HepG2 (cell line): Measurements from ENCODE around the gene ICE2. TPM values are rescaled to one million over a fixed set of nuclear protein-coding genes. Genes with fewer than 3 reads are reported as not detected.

Source experiments
- ATAC-seq: fragments of 200-7000 bp; cut with Tn5 transposase; 3 replicates; pipeline ENCODE4 v1.9.1; 2020; ENCODE audit warnings: mild to moderate bottlenecking, moderate library complexity
- BruUV-seq: library from RNA; stranded (reverse); fragments of 400-500 nt; replicated peaks from 2 replicates; lab custom pipeline; 2021; lab: Mats Ljungman, UMichigan
- CTCF ChIA-PET: fragments of 300-600 bp; formaldehyde crosslinking; extraction: SDS; loops from one replicate; lab custom pipeline; 2021; ENCODE audit warnings: low total read pairs, inconsistent platforms, low intra/inter-chr PET ratio; lab: Yijun Ruan, JAX
- POLR2A ChIA-PET: fragments of 350-600 bp; sonication (Branson Sonifier 250); formaldehyde crosslinking; loops from one replicate; lab custom pipeline; 2020; ENCODE audit warnings: antibody characterized with exemption, inconsistent platforms; lab: Yijun Ruan, JAX
- DNase-seq: peaks from one replicate; pipeline ENCODE4 v3.0.0-alpha.2; 2015; ENCODE audit warnings: low spot score
- FAIRE-seq: peaks from 3 replicates; lab custom pipeline; 2011; peaks lifted over from hg19 to GRCh38; lab: Jason Lieb, UNC
- H2AFZ ChIP-seq: one replicate; pipeline ENCODE4 v1.6.1; 2011; ENCODE audit warnings: low read length, inconsistent platforms
- H3K27ac ChIP-seq: fragments of 300-600 bp; 3 replicates; pipeline ENCODE4 v1.8.0; 2011; ENCODE audit warnings: mixed run types, mild to moderate bottlenecking, mixed read lengths, low read length, inconsistent platforms; ENCODE audit not compliant: insufficient read depth; ENCODE audit errors: extremely low read length
- H3K27me3 ChIP-seq, 2 experiments: fragments of 200-600 bp in 1 of 2; 2 replicates in 1 of 2; 3 replicates in 1 of 2; pipeline versions ENCODE4 v1.6.0 to v1.8.0; 2011; ENCODE audit warnings: low read length in 2 of 2, mild to moderate bottlenecking in 2 of 2, moderate library complexity in 2 of 2, inconsistent platforms in 1 of 2; ENCODE audit not compliant: insufficient read depth in 2 of 2, control insufficient read depth in 1 of 2
- H3K36me3 ChIP-seq, 2 experiments: fragments of 200-600 bp in 1 of 2; replicated peaks in 1 of 2; 2 replicates in 1 of 2; 3 replicates in 1 of 2; pipeline versions ENCODE4 v1.5.1 to v1.8.0; 2011; ENCODE audit warnings: low read length in 2 of 2, inconsistent platforms in 1 of 2; ENCODE audit not compliant: insufficient read depth in 2 of 2, control insufficient read depth in 1 of 2
- H3K4me1 ChIP-seq: 2 replicates; pipeline ENCODE4 v1.5.1; 2012; ENCODE audit warnings: low read length, inconsistent platforms; ENCODE audit not compliant: insufficient read depth
- H3K4me2 ChIP-seq: 2 replicates; pipeline ENCODE4 v1.6.0; 2011; ENCODE audit warnings: low read depth, low read length, inconsistent platforms
- H3K4me3 ChIP-seq, 3 experiments: fragments of 200-600 bp in 1 of 3; sonication (generic), shearing (Covaris generic) in 1 of 3; replicated peaks in 1 of 3; 2 replicates each; pipeline ENCODE4 v1.5.1; 2011 to 2016; ENCODE audit warnings: low read length in 3 of 3, inconsistent platforms in 2 of 3, low read depth in 2 of 3, mild to moderate bottlenecking in 2 of 3, control low read depth in 1 of 3, mixed read lengths in 1 of 3; ENCODE audit not compliant: insufficient read depth in 1 of 3
- H3K79me2 ChIP-seq: one replicate; pipeline ENCODE4 v1.6.1; 2011; ENCODE audit warnings: low read length, inconsistent platforms; ENCODE audit not compliant: insufficient read depth
- H3K9ac ChIP-seq: 2 replicates; pipeline ENCODE4 v1.6.0; 2011; ENCODE audit warnings: mild to moderate bottlenecking, low read depth, low read length, inconsistent platforms; ENCODE audit not compliant: insufficient read depth
- H3K9me3 ChIP-seq: 2 replicates; pipeline ENCODE4 v1.5.1; 2012; ENCODE audit warnings: mild to moderate bottlenecking, low read length
- H4K20me1 ChIP-seq: 2 replicates; pipeline ENCODE4 v1.6.0; 2011; ENCODE audit warnings: inconsistent platforms, mild to moderate bottlenecking, low read length, moderate library complexity; ENCODE audit not compliant: insufficient read depth
- GATAD2A ChIP-seq: IDR thresholded peaks from 2 replicates; pipeline ENCODE4 v1.6.1; 2016
- POLR2AphosphoS2 ChIP-seq: IDR thresholded peaks from 2 replicates; pipeline ENCODE4 v1.6.1; 2011; ENCODE audit warnings: low read depth, low read length, improper control_type of control experiment
- SRSF1 ChIP-seq: fragments of 200-400 bp; formaldehyde crosslinking; optimal IDR thresholded peaks from 2 replicates; pipeline ENCODE3; 2017; ENCODE audit warnings: mild to moderate bottlenecking, low read depth, low read length, moderate library complexity
- ZNF570 ChIP-seq: sonication (generic); formaldehyde crosslinking; IDR thresholded peaks from 2 replicates; pipeline ENCODE4 v1.4.0; 2020; ENCODE audit warnings: mild to moderate bottlenecking, missing genetic modification reagents, borderline replicate concordance
- WGBS: methylation state at CpG from one replicate; pipeline ENCODE4 v1.1.6; 2017; ENCODE audit warnings: low lambda C conversion rate; 5-methylcytosine and 5-hydroxymethylcytosine counted together
- in situ Hi-C: cut with HindIII; loops from 2 replicates; pipeline ENCODE4 v1.10.0; 2017; ENCODE audit warnings: low pct_unique_long_range_greater_than_20kb; ENCODE audit not compliant: extremely low pct_ligation_motif_present
- intact Hi-C: fragments of 100-400 bp; cut with micrococcal nuclease; formaldehyde crosslinking; loops from one replicate; pipeline ENCODE4 v1.10.0; 2022; ENCODE audit not compliant: unreplicated experiment
- polyA plus RNA-seq, 8 experiments: library from polyadenylated mRNA; depleted of rRNA in 3 of 8; stranded (reverse) in 7 of 8; unstranded in 1 of 8; fragments of >200 nt; fragmentation: Illumina TruSeq in 4 of 8; extraction: Trizol in 4 of 8; gene quantifications; 2 replicates each; pipeline versions ENCODE4 v1.2.1 to v1.2.3, GENCODE V29; 2011 to 2016; ENCODE audit warnings: low read depth in 4 of 8, missing spikeins in 1 of 8, mixed read lengths in 1 of 8; ENCODE audit not compliant: insufficient read depth in 1 of 8
- total RNA-seq, 5 experiments: library from RNA; depleted of rRNA; stranded (reverse); fragments of >200 nt; fragmentation: Illumina TruSeq; extraction: Trizol; gene quantifications; 2 replicates each; pipeline ENCODE4 v1.2.3, GENCODE V29; 2016; ENCODE audit warnings: low read depth in 1 of 5
- TF ChIP-seq, protein P1 (sequence below): sonication (generic); formaldehyde crosslinking; IDR thresholded peaks from 2 replicates; pipeline ENCODE4 v1.5.1; 2020; ENCODE audit warnings: mild to moderate bottlenecking, missing genetic modification reagents
- TF ChIP-seq, protein P2 (sequence below): sonication (generic); formaldehyde crosslinking; IDR thresholded peaks from 2 replicates; pipeline ENCODE4 v1.5.1; 2020; ENCODE audit warnings: missing genetic modification reagents, mild to moderate bottlenecking, borderline replicate concordance

The ICE2 gene
- total and polyA plus RNA-seq, 2 of the 13 experiments (the other 11 are each of a cell fraction or from before 2014, with no cell fraction given) = 24.8 to 26.4 TPM

GRCh38 chr15:60454824-60455223 is 24.1 kb downstream of the ICE2 start:
- Histone ChIP-seq H3K79me2 (no peaks in the 10 kb centered on the region), H3K4me3 (no peak overlapping the region), H3K9ac (no peak overlapping the region), H3K4me2 (no peak overlapping the region), H2AFZ (no peak overlapping the region), H3K27ac (no peak overlapping the region), H3K36me3 (peaks cover 3 to 41% of the 10 kb centered on the region in 2 experiments; a peak in 2 of 5 replicates), H4K20me1 (no peaks in the 10 kb centered on the region), H3K4me1 (peaks cover 5% of the 10 kb centered on the region; the same call in 1 of the 2 replicates), H3K9me3 (no peaks in the 10 kb centered on the region), H3K27me3 (no peaks in the 10 kb centered on the region)
- WGBS = 94% methylated on average over 2 of the region's 2 CpGs
- ATAC-seq = no peak
- no TSS peak for BruUV-seq
- in situ Hi-C loops = loop anchor here (25.0 kb wide), 1 partner anchor 768 kb away; the partner anchor contains the start of gene BNIP2
- no peak for FAIRE-seq
- CTCF ChIA-PET = no interaction called here
- POLR2A ChIA-PET = no interaction called here
- intact Hi-C loops = no loop called here
- DNase-seq = no peak
- TF ChIP-seq POLR2AphosphoS2 (no peak), GATAD2A (CRISPR knock-in tag) (no peak), ZNF570 (CRISPR knock-in tag) (no peak), SRSF1 (no peak)
- TF ChIP-seq, protein P1, sequence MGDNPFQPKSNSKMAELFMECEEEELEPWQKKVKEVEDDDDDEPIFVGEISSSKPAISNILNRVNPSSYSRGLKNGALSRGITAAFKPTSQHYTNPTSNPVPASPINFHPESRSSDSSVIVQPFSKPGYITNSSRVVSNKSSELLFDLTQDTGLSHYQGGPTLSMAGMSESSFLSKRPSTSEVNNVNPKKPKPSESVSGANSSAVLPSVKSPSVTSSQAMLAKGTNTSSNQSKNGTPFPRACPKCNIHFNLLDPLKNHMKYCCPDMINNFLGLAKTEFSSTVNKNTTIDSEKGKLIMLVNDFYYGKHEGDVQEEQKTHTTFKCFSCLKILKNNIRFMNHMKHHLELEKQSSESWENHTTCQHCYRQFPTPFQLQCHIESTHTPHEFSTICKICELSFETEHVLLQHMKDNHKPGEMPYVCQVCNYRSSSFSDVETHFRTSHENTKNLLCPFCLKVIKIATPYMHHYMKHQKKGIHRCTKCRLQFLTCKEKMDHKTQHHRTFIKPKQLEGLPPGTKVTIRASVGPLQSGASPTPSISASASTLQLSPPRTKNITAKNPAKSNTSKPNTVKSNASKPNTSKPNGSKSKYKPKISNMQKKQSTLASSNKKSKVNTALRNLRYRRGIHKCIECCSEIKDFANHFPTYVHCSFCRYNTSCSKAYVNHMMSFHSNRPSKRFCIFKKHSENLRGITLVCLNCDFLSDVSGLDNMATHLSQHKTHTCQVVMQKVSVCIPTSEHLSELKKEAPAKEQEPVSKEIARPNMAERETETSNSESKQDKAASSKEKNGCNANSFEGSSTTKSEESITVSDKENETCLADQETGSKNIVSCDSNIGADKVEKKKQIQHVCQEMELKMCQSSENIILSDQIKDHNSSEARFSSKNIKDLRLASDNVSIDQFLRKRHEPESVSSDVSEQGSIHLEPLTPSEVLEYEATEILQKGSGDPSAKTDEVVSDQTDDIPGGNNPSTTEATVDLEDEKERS = no peak
- TF ChIP-seq, protein P2, sequence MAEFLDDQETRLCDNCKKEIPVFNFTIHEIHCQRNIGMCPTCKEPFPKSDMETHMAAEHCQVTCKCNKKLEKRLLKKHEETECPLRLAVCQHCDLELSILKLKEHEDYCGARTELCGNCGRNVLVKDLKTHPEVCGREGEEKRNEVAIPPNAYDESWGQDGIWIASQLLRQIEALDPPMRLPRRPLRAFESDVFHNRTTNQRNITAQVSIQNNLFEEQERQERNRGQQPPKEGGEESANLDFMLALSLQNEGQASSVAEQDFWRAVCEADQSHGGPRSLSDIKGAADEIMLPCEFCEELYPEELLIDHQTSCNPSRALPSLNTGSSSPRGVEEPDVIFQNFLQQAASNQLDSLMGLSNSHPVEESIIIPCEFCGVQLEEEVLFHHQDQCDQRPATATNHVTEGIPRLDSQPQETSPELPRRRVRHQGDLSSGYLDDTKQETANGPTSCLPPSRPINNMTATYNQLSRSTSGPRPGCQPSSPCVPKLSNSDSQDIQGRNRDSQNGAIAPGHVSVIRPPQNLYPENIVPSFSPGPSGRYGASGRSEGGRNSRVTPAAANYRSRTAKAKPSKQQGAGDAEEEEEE (CRISPR knock-in tag) = no peak
